H9 (cell line): ENCODE measurements around the gene RPS14. TPM values are rescaled to one million over a fixed set of nuclear protein-coding genes. Genes with fewer than 3 reads are reported as not detected.

Experiments
- DNase-seq: peaks from one replicate; pipeline ENCODE4 v3.0.0-alpha.2; 2017
- H2AFZ ChIP-seq: one replicate; pipeline ENCODE4 v1.6.1; 2013; ENCODE audit warnings: mild to moderate bottlenecking, low read length, control low read depth, moderate library complexity
- H2AK5ac ChIP-seq: 2 replicates; pipeline ENCODE4 v1.6.1; 2013; ENCODE audit warnings: low read length, control low read depth, mixed read lengths; ENCODE audit not compliant: insufficient read length
- H2BK120ac ChIP-seq: one replicate; pipeline ENCODE4 v1.6.1; 2013; ENCODE audit warnings: low read depth, mild to moderate bottlenecking, low read length, control low read depth, inconsistent platforms; ENCODE audit not compliant: poor library complexity, severe bottlenecking
- H2BK12ac ChIP-seq: 2 replicates; pipeline ENCODE4 v1.6.1; 2013; ENCODE audit warnings: low read length, control low read depth, mixed read lengths, low read depth; ENCODE audit not compliant: insufficient read length
- H2BK15ac ChIP-seq: 2 replicates; pipeline ENCODE4 v1.6.1; 2013; ENCODE audit warnings: low read depth, low read length, control low read depth
- H2BK20ac ChIP-seq: one replicate; pipeline ENCODE4 v1.6.1; 2013; ENCODE audit warnings: low read depth, mild to moderate bottlenecking, low read length, control low read depth, inconsistent platforms; ENCODE audit not compliant: poor library complexity, severe bottlenecking
- H2BK5ac ChIP-seq: 2 replicates; pipeline ENCODE4 v1.6.1; 2013; ENCODE audit warnings: low read length, control low read depth, mixed read lengths; ENCODE audit not compliant: insufficient read length
- H3K14ac ChIP-seq: 2 replicates; pipeline ENCODE4 v1.6.1; 2013; ENCODE audit warnings: low read length, control low read depth; ENCODE audit not compliant: insufficient read depth
- H3K18ac ChIP-seq: 2 replicates; pipeline ENCODE4 v1.6.1; 2013; ENCODE audit warnings: low read depth, mild to moderate bottlenecking, mixed read lengths, low read length, control low read depth; ENCODE audit not compliant: insufficient read length
- H3K23ac ChIP-seq: 2 replicates; pipeline ENCODE4 v1.6.1; 2013; ENCODE audit warnings: low read length, control low read depth, mixed read lengths, low read depth; ENCODE audit not compliant: insufficient read length
- H3K23me2 ChIP-seq: 2 replicates; pipeline ENCODE4 v1.6.1; 2013; ENCODE audit warnings: low read depth, mild to moderate bottlenecking, mixed read lengths, low read length, control low read depth; ENCODE audit not compliant: insufficient read length, poor library complexity, severe bottlenecking
- H3K27ac ChIP-seq: 2 replicates; pipeline ENCODE4 v1.5.1; 2013; ENCODE audit warnings: low read length, control low read depth, mixed read lengths, low read depth; ENCODE audit not compliant: insufficient read length
- H3K27me3 ChIP-seq: 2 replicates; pipeline ENCODE4 v1.6.1; 2013; ENCODE audit warnings: low read length, control low read depth, inconsistent platforms; ENCODE audit not compliant: insufficient read depth
- H3K4ac ChIP-seq: 2 replicates; pipeline ENCODE4 v1.6.1; 2013; ENCODE audit warnings: low read depth, mild to moderate bottlenecking, control low read depth, inconsistent platforms, low read length, moderate library complexity
- H3K4me1 ChIP-seq: 2 replicates; pipeline ENCODE4 v1.6.1; 2013; ENCODE audit warnings: low read length, control low read depth, inconsistent platforms; ENCODE audit not compliant: insufficient read depth
- H3K4me2 ChIP-seq: 2 replicates; pipeline ENCODE4 v1.6.1; 2013; ENCODE audit warnings: low read length, control low read depth, mixed read lengths; ENCODE audit not compliant: insufficient read length, insufficient read depth
- H3K56ac ChIP-seq: 2 replicates; pipeline ENCODE4 v1.6.1; 2013; ENCODE audit warnings: low read depth, mild to moderate bottlenecking, mixed read lengths, low read length, control low read depth; ENCODE audit not compliant: insufficient read length
- H3K79me1 ChIP-seq: 2 replicates; pipeline ENCODE4 v1.6.1; 2013; ENCODE audit warnings: low read depth, mild to moderate bottlenecking, moderate library complexity, low read length, control low read depth, inconsistent platforms; ENCODE audit not compliant: insufficient read depth, poor library complexity, severe bottlenecking
- H3K79me2 ChIP-seq: 2 replicates; pipeline ENCODE4 v1.6.1; 2013; ENCODE audit warnings: low read length, control low read depth, inconsistent platforms; ENCODE audit not compliant: insufficient read depth
- H3K9ac ChIP-seq: 2 replicates; pipeline ENCODE4 v1.6.1; 2013; ENCODE audit warnings: low read length, control low read depth, mixed read lengths; ENCODE audit not compliant: insufficient read length; ENCODE audit errors: extremely low read depth
- H3K9me3 ChIP-seq: one replicate; pipeline ENCODE4 v1.6.1; 2013; ENCODE audit warnings: low read depth, low read length, inconsistent platforms; ENCODE audit not compliant: control insufficient read depth
- H3T11ph ChIP-seq: one replicate; pipeline ENCODE4 v1.6.1; 2013; ENCODE audit warnings: mild to moderate bottlenecking, low read length, control low read depth, inconsistent platforms
- H4K20me1 ChIP-seq: one replicate; pipeline ENCODE4 v1.6.1; 2013; ENCODE audit not compliant: control insufficient read depth, insufficient read length, insufficient read depth
- H4K5ac ChIP-seq: 2 replicates; pipeline ENCODE4 v1.6.1; 2013; ENCODE audit warnings: low read depth, mild to moderate bottlenecking, mixed read lengths, low read length, control low read depth; ENCODE audit not compliant: insufficient read length
- H4K8ac ChIP-seq: replicated peaks from 2 replicates; pipeline ENCODE4 v1.6.1; 2013; ENCODE audit warnings: low read length, control low read depth, mixed read lengths, low read depth; ENCODE audit not compliant: insufficient read length
- H4K91ac ChIP-seq: 2 replicates; pipeline ENCODE4 v1.6.1; 2013; ENCODE audit warnings: low read depth, mild to moderate bottlenecking, moderate library complexity, mixed read lengths, low read length, control low read depth; ENCODE audit not compliant: insufficient read length
- H3K27ac Mint-ChIP-seq, 3 experiments: 2 replicates in 2 of 3; 3 replicates in 1 of 3; pipeline ENCODE4 v1.8.0; 2020 to 2021; ENCODE audit warnings: mixed read lengths in 3 of 3, mild to moderate bottlenecking in 1 of 3, moderate library complexity in 1 of 3
- H3K27me3 Mint-ChIP-seq: 2 replicates; pipeline ENCODE4 v1.8.0; 2021; ENCODE audit warnings: low read depth, mild to moderate bottlenecking, moderate library complexity, mixed read lengths
- H3K36me3 Mint-ChIP-seq, 3 experiments: 2 replicates in 2 of 3; 3 replicates in 1 of 3; pipeline ENCODE4 v1.8.0; 2020 to 2021; ENCODE audit warnings: low read depth in 3 of 3, mixed read lengths in 3 of 3; ENCODE audit not compliant: insufficient read depth in 1 of 3
- H3K4me1 Mint-ChIP-seq, 2 experiments: 2 replicates each; pipeline ENCODE4 v1.8.0; 2020; ENCODE audit warnings: mixed read lengths in 2 of 2
- H3K4me3 Mint-ChIP-seq, 2 experiments: 2 replicates in 1 of 2; 3 replicates in 1 of 2; pipeline ENCODE4 v1.8.0; 2020 to 2021; ENCODE audit warnings: mild to moderate bottlenecking in 2 of 2, mixed read lengths in 2 of 2, moderate library complexity in 1 of 2
- H3K9me3 Mint-ChIP-seq, 2 experiments: 2 replicates in 1 of 2; 3 replicates in 1 of 2; pipeline ENCODE4 v1.8.0; 2020; ENCODE audit warnings: mild to moderate bottlenecking in 2 of 2, mixed read lengths in 2 of 2, moderate library complexity in 1 of 2
- WGBS: extraction: QIAGEN DNeasy Blood & Tissue Kit; methylation state at CpG from one replicate; pipeline ENCODE4 v1.1.7; 2013; ENCODE audit warnings: missing lambda C conversion rate, low lambda C conversion rate, mixed read lengths; ENCODE audit not compliant: insufficient read length; ENCODE audit errors: extremely low coverage; 5-methylcytosine and 5-hydroxymethylcytosine counted together
- total RNA-seq: library from RNA; stranded (reverse); gene quantifications from 2 replicates; pipeline ENCODE4 v1.2.1, GENCODE V29; 2021
- TF ChIP-seq, protein P1 (sequence below): fragments of 200-600 bp; sonication (generic); conservative IDR thresholded peaks from 3 replicates; pipeline ENCODE4 v1.8.0; 2021; ENCODE audit warnings: antibody characterized with exemption, mild to moderate bottlenecking

Gene RPS14
- total RNA-seq, 1 experiment from 2014 or later = 2,533 TPM

DNA sequence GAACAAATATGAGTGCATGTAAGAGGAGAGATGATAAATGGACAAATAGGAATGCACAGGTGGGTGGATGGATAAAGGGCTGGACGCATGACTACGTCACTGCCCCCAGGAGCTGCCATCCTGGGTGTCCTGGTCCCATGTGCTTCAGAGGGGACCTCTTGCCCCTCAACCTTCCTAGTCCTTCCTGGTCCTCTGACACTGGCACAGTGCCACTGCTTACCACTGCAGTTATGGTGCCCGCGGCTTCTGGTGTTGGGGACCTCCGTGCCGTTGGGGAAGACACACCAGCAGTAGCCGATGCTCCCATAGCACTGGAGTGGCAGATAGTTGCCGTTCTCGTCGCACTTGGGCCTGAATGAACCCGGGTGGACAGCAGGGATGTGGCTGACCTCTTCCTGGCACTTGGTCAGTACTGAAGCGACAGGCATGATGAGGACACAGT is 46.6 kb downstream of the RPS14 start:
- H4K8ac ChIP-seq = no peak overlapping the region
- H3K9me3 Mint-ChIP-seq = no peaks in the 10 kb centered on the region; a peak in 1 of 5 replicates
- H3T11ph ChIP-seq = no peak overlapping the region
- no peak overlapping the region for H3K4me3 Mint-ChIP-seq
- H3K9ac ChIP-seq = no peak overlapping the region
- H3K79me2 ChIP-seq = no peaks in the 10 kb centered on the region
- no peaks in the 10 kb centered on the region for H3K4me1 ChIP-seq
- peaks cover 6 to 7% of the 10 kb centered on the region in 2 experiments; a peak in 3 of 4 replicates for H3K4me1 Mint-ChIP-seq
- no peaks in the 10 kb centered on the region for H3K23me2 ChIP-seq
- H3K23ac ChIP-seq = no peak overlapping the region
- no peak overlapping the region for H2BK5ac ChIP-seq
- H4K20me1 ChIP-seq = peaks cover 2% of the 10 kb centered on the region
- no peak overlapping the region for H3K56ac ChIP-seq
- no peak overlapping the region for H3K14ac ChIP-seq
- TF ChIP-seq, protein P1, sequence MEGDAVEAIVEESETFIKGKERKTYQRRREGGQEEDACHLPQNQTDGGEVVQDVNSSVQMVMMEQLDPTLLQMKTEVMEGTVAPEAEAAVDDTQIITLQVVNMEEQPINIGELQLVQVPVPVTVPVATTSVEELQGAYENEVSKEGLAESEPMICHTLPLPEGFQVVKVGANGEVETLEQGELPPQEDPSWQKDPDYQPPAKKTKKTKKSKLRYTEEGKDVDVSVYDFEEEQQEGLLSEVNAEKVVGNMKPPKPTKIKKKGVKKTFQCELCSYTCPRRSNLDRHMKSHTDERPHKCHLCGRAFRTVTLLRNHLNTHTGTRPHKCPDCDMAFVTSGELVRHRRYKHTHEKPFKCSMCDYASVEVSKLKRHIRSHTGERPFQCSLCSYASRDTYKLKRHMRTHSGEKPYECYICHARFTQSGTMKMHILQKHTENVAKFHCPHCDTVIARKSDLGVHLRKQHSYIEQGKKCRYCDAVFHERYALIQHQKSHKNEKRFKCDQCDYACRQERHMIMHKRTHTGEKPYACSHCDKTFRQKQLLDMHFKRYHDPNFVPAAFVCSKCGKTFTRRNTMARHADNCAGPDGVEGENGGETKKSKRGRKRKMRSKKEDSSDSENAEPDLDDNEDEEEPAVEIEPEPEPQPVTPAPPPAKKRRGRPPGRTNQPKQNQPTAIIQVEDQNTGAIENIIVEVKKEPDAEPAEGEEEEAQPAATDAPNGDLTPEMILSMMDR = no peak
- no peak overlapping the region for H3K4ac ChIP-seq
- H3K27me3 Mint-ChIP-seq = no peaks in the 10 kb centered on the region
- H2AFZ ChIP-seq = no peak overlapping the region
- H2BK20ac ChIP-seq = no peak overlapping the region
- no peak for DNase-seq
- H2BK12ac ChIP-seq = no peak overlapping the region
- no peaks in the 10 kb centered on the region for H3K27me3 ChIP-seq
- no peak overlapping the region for H3K18ac ChIP-seq
- H2AK5ac ChIP-seq = no peak overlapping the region
- H3K36me3 Mint-ChIP-seq = peaks cover 29 to 48% (median 40%) of the 10 kb centered on the region in 3 experiments
- no peak overlapping the region for H4K5ac ChIP-seq
- no peaks in the 10 kb centered on the region for H3K9me3 ChIP-seq
- H4K91ac ChIP-seq = no peak overlapping the region
- H2BK120ac ChIP-seq = no peak overlapping the region
- no peak overlapping the region for H3K27ac Mint-ChIP-seq
- no peak overlapping the region for H3K27ac ChIP-seq
- no peak overlapping the region for H2BK15ac ChIP-seq
- H3K4me2 ChIP-seq = no peak overlapping the region
- WGBS = no CpG with 5 or more reads among the region's 12 CpGs
- H3K79me1 ChIP-seq = no peaks in the 10 kb centered on the region
